HepG2 (cell line): Measurements from ENCODE around the gene SERPIND1. TPM values are rescaled to one million over a fixed set of nuclear protein-coding genes. Genes with fewer than 3 reads are reported as not detected.

ENCODE experiments used
- BCL3 ChIP-seq: sonication (generic); formaldehyde crosslinking; IDR thresholded peaks from 2 replicates; pipeline ENCODE4 v1.5.1; 2020; ENCODE audit warnings: mild to moderate bottlenecking, missing genetic modification reagents, moderate library complexity
- CSRNP1 ChIP-seq: sonication (generic); formaldehyde crosslinking; IDR thresholded peaks from 2 replicates; pipeline ENCODE4 v1.8.1; 2023; ENCODE audit warnings: mild to moderate bottlenecking, missing genetic modification reagents
- DPF2 ChIP-seq: sonication (generic); formaldehyde crosslinking; IDR thresholded peaks from 2 replicates; pipeline ENCODE4 v1.4.0; 2020; ENCODE audit warnings: mild to moderate bottlenecking, low read depth, missing genetic modification reagents, borderline replicate concordance
- HMGXB4 ChIP-seq, 2 experiments: sonication (generic) in 1 of 2; formaldehyde crosslinking in 1 of 2; IDR thresholded peaks; 2 replicates each; pipeline versions ENCODE4 v1.4.0 to v1.6.1; 2018 to 2020; ENCODE audit warnings: missing genetic modification reagents in 2 of 2, borderline replicate concordance in 1 of 2, low read depth in 1 of 2, mild to moderate bottlenecking in 1 of 2, missing biosample characterization in 1 of 2
- HNRNPK ChIP-seq: fragments of 200-400 bp; formaldehyde crosslinking; IDR thresholded peaks from 2 replicates; pipeline ENCODE4 v1.6.1; 2018; ENCODE audit warnings: low read length, low read depth, moderate library complexity, mild to moderate bottlenecking; ENCODE audit not compliant: poor library complexity, severe bottlenecking
- HOXA7 ChIP-seq: sonication (generic); formaldehyde crosslinking; IDR thresholded peaks from 2 replicates; pipeline ENCODE4 v1.8.1; 2022; ENCODE audit warnings: mild to moderate bottlenecking, missing genetic modification reagents, moderate library complexity
- IRX3 ChIP-seq: sonication (generic); formaldehyde crosslinking; IDR thresholded peaks from 2 replicates; pipeline ENCODE4 v1.8.1; 2023; ENCODE audit warnings: mild to moderate bottlenecking, low read depth, missing genetic modification reagents, borderline replicate concordance
- RARG ChIP-seq: sonication (generic); formaldehyde crosslinking; IDR thresholded peaks from 2 replicates; pipeline ENCODE4 v1.4.0; 2020; ENCODE audit warnings: low read depth, mild to moderate bottlenecking, missing genetic modification reagents
- RORA ChIP-seq: sonication (generic); formaldehyde crosslinking; IDR thresholded peaks from 2 replicates; pipeline ENCODE4 v1.5.0; 2020; ENCODE audit warnings: mild to moderate bottlenecking, missing genetic modification reagents, moderate library complexity
- TBX3 ChIP-seq: fragments of 450-650 bp; IDR thresholded peaks from 2 replicates; pipeline ENCODE4 v1.6.1; 2017; ENCODE audit warnings: antibody characterized with exemption, mild to moderate bottlenecking, inconsistent platforms, borderline replicate concordance
- XBP1 ChIP-seq: sonication (generic); formaldehyde crosslinking; IDR thresholded peaks from 2 replicates; pipeline ENCODE4 v1.5.0; 2020; ENCODE audit warnings: missing genetic modification reagents
- ZBTB44 ChIP-seq: sonication (generic); formaldehyde crosslinking; IDR thresholded peaks from 2 replicates; pipeline ENCODE4 v1.4.0; 2020; ENCODE audit warnings: missing genetic modification reagents
- ZFP62 ChIP-seq: sonication (generic); formaldehyde crosslinking; IDR thresholded peaks from 2 replicates; pipeline ENCODE4 v1.4.0; 2020; ENCODE audit warnings: missing genetic modification reagents
- ZNF543 ChIP-seq: sonication (generic); formaldehyde crosslinking; IDR thresholded peaks from 2 replicates; pipeline ENCODE4 v1.4.0; 2020; ENCODE audit warnings: mild to moderate bottlenecking, missing genetic modification reagents
- ZNF687 ChIP-seq: sonication (generic); formaldehyde crosslinking; IDR thresholded peaks from 2 replicates; pipeline ENCODE4 v1.5.1; 2020; ENCODE audit warnings: mild to moderate bottlenecking, missing genetic modification reagents, moderate library complexity
- ZSCAN31 ChIP-seq: sonication (generic); formaldehyde crosslinking; IDR thresholded peaks from 2 replicates; pipeline ENCODE4 v1.5.0; 2020; ENCODE audit warnings: low read depth, mild to moderate bottlenecking, missing genetic modification reagents
- polyA plus RNA-seq, 8 experiments: library from polyadenylated mRNA; depleted of rRNA in 3 of 8; stranded (reverse) in 7 of 8; unstranded in 1 of 8; fragments of >200 nt; fragmentation: Illumina TruSeq in 4 of 8; extraction: Trizol in 4 of 8; gene quantifications; 2 replicates each; pipeline versions ENCODE4 v1.2.1 to v1.2.3, GENCODE V29; 2011 to 2016; ENCODE audit warnings: low read depth in 4 of 8, missing spikeins in 1 of 8, mixed read lengths in 1 of 8; ENCODE audit not compliant: insufficient read depth in 1 of 8
- total RNA-seq, 5 experiments: library from RNA; depleted of rRNA; stranded (reverse); fragments of >200 nt; fragmentation: Illumina TruSeq; extraction: Trizol; gene quantifications; 2 replicates each; pipeline ENCODE4 v1.2.3, GENCODE V29; 2016; ENCODE audit warnings: low read depth in 1 of 5

SERPIND1 gene
- total and polyA plus RNA-seq, 2 of the 13 experiments (the other 11 are each of a cell fraction or from before 2014, with no cell fraction given): 111 to 350 TPM

- TF ChIP-seq HNRNPK: no peak
- no peak for TF ChIP-seq RARG (CRISPR knock-in tag)
- TF ChIP-seq ZFP62: no peak
- TF ChIP-seq IRX3 (CRISPR knock-in tag): no peak
- TF ChIP-seq TBX3: no peak; the same call in 1 of the 2 replicates
- peak; percentile 61; the same call in 1 of the 2 replicates for TF ChIP-seq DPF2 (CRISPR knock-in tag)
- peak; percentile 56; the same call in 1 of the 2 replicates for TF ChIP-seq BCL3 (CRISPR knock-in tag)
- no peak for TF ChIP-seq RORA (CRISPR knock-in tag)
- no peak for TF ChIP-seq XBP1
- TF ChIP-seq CSRNP1 (CRISPR knock-in tag): 0 out of 2 replicates have a peak, but pooled peaks have one; percentile 46
- TF ChIP-seq ZNF687 (CRISPR knock-in tag): peak; percentile 15; the same call in 1 of the 2 replicates
- 0 out of 2 replicates have a peak, but pooled peaks have one; percentile 37 for TF ChIP-seq ZSCAN31 (CRISPR knock-in tag)
- no peak for TF ChIP-seq HOXA7
- no peak for TF ChIP-seq ZBTB44 (CRISPR knock-in tag)
- TF ChIP-seq ZNF543 (CRISPR knock-in tag): no peak
- TF ChIP-seq HMGXB4 (CRISPR knock-in tag; IDR thresholded peaks at IDR 0.05; ENCODE audit: borderline replicate concordance in 1 of 2, low read depth in 1 of 2): peak; percentile 35 to 66; a peak in 1 of 4 replicates
Measured at GRCh38 chr22:20777420-20778177, 3.7 kb downstream of the SERPIND1 start (continued).
